ENCODE data around the gene ANGPTL5. TPM values are rescaled to one million over a fixed set of nuclear protein-coding genes. Genes with fewer than 3 reads are reported as not detected.

The ANGPTL5 gene
- total RNA-seq (2022; extraction: Qiagen RNA extraction; ENCODE audit: low read depth): 0.13 TPM in 1 of 5 replicates, not detected in the others

GRCh38 chr11:101916422-101916821 is at the start of gene ANGPTL5:
Gene ANGPTL5, minus strand, starts transcription at chr11:101916522. Its CDS starts 8,613 bp downstream, at chr11:101907909.

DNA sequence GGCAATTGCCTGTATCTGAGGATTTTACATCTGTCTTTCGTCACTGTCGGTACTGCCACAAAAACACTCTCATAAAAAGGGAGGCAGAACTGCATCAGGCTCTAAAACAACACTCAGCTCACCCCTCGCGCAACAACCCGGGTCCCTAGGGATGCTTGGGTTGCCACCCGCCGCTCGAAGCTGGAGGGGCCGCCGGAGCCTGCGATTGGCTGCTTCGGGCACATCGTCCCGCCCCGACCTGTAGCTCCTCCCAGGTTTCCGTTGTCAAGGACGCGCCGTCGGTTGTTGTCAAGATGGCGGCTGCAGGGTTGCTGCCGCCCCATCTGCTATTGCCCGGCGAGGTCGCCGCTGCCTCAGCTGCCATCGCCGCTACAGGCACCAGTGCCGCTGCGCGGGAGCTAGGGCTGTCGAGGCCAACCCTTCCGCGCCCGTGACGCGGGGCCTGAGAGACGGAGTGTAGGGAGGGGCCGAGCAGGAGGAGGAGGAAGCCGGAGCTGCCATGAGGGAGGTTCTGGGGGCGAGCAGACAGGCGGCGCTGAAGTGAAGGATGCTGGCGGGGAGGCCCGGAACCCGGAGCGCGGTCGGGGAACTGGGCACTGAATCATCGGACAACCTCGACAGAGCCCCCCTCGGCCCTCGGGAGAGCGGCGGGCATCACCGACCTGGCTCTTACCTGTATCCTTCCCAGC is 1.4 kb downstream of the ANGPTL5 start, which contains the start of gene CEP126:
Gene CEP126 (plus strand): TSS at position 273 of the 689 bp plus-strand sequence. CDS start 275 bp downstream, at position 548.

Other genes with a start within 250 kb of the ANGPTL5 start
- 2.8 to 3.8 TPM (median 3.4 TPM) in 5 replicates for gene CEP126, start 1.5 kb downstream of the ANGPTL5 start, total RNA-seq (2022; extraction: Qiagen RNA extraction; ENCODE audit: low read depth)
- gene CFAP300, start 130.9 kb upstream of the ANGPTL5 start, total RNA-seq (2022; extraction: Qiagen RNA extraction; ENCODE audit: low read depth): 5.2 to 7.4 TPM (median 6.2 TPM) in 5 replicates
- 45.5 to 75.2 TPM (median 60.5 TPM) in 5 replicates for gene YAP1, start 193.9 kb upstream of the ANGPTL5 start, total RNA-seq (2022; extraction: Qiagen RNA extraction; ENCODE audit: low read depth)

Measured in A549 treated with ZK216348 at 1 μM for 4 hours (cell line).